CD14-positive monocyte (primary cell): ENCODE measurements around the gene TOM1L1. TPM values are rescaled to one million over a fixed set of nuclear protein-coding genes. Genes with fewer than 3 reads are reported as not detected.

Source experiments
- DNase-seq, 3 donors: peaks; one replicate each; pipeline ENCODE4 v3.0.0-alpha.2; 2011 to 2022
- H2AFZ ChIP-seq: 2 replicates; pipeline ENCODE4 v1.6.0; 2012; ENCODE audit warnings: mild to moderate bottlenecking, low read depth, low read length, inconsistent platforms; ENCODE audit not compliant: insufficient read depth, poor library complexity, severe bottlenecking
- H3K27ac ChIP-seq, 2 donors: 1 replicate in 1 of 2; 2 replicates in 1 of 2; pipeline ENCODE4 v1.5.1; 2012 to 2013; ENCODE audit warnings: low read length in 2 of 2, control low read depth in 1 of 2, inconsistent platforms in 1 of 2, low read depth in 1 of 2, mild to moderate bottlenecking in 1 of 2
- H3K27me3 ChIP-seq, 2 donors: one replicate each; pipeline versions ENCODE4 v1.6.0 to v1.6.1; 2011 to 2013; ENCODE audit warnings: low read length in 2 of 2; ENCODE audit not compliant: control insufficient read depth in 2 of 2, insufficient read depth in 2 of 2
- H3K36me3 ChIP-seq, 2 donors: replicated peaks in 1 of 2; 1 replicate in 1 of 2; 2 replicates in 1 of 2; pipeline versions ENCODE4 v1.5.1 to v1.6.1; 2012 to 2013; ENCODE audit warnings: low read length in 2 of 2, control low read depth in 1 of 2, inconsistent platforms in 1 of 2, mild to moderate bottlenecking in 1 of 2; ENCODE audit not compliant: insufficient read depth in 2 of 2, control insufficient read depth in 1 of 2
- H3K4me1 ChIP-seq, 2 donors: 1 replicate in 1 of 2; 2 replicates in 1 of 2; pipeline versions ENCODE4 v1.5.1 to v1.6.1; 2012 to 2013; ENCODE audit warnings: low read length in 2 of 2, control low read depth in 1 of 2, inconsistent platforms in 1 of 2, mild to moderate bottlenecking in 1 of 2, moderate library complexity in 1 of 2; ENCODE audit not compliant: insufficient read depth in 2 of 2, control insufficient read depth in 1 of 2
- H3K4me2 ChIP-seq: replicated peaks from 2 replicates; pipeline ENCODE3; 2012; ENCODE audit warnings: low read length, moderate library complexity, mild to moderate bottlenecking; ENCODE audit not compliant: poor library complexity, severe bottlenecking; ENCODE audit errors: extremely low read depth
- H3K4me3 ChIP-seq, 3 experiments: fragments of 200-600 bp in 1 of 3; sonication (generic) in 1 of 3; replicated peaks in 1 of 3; 1 replicate in 2 of 3; 2 replicates in 1 of 3; pipeline ENCODE4 v1.5.1; 2011 to 2013; ENCODE audit warnings: low read length in 3 of 3, mild to moderate bottlenecking in 3 of 3, control low read depth in 2 of 3, low read depth in 2 of 3, inconsistent platforms in 1 of 3, moderate library complexity in 1 of 3
- H3K79me2 ChIP-seq: 2 replicates; pipeline ENCODE4 v1.6.0; 2012; ENCODE audit warnings: mild to moderate bottlenecking, control low read depth, inconsistent platforms, low read length, moderate library complexity; ENCODE audit not compliant: insufficient read depth
- H3K9ac ChIP-seq: 2 replicates; pipeline ENCODE4 v1.6.0; 2017; ENCODE audit warnings: low read length, mild to moderate bottlenecking; ENCODE audit not compliant: insufficient read depth, poor library complexity, severe bottlenecking
- H3K9me3 ChIP-seq, 2 donors: replicated peaks in 1 of 2; 1 replicate in 1 of 2; 2 replicates in 1 of 2; pipeline versions ENCODE4 v1.5.1 to v1.6.1; 2012 to 2013; ENCODE audit warnings: low read length in 2 of 2, control low read depth in 1 of 2; ENCODE audit not compliant: control insufficient read depth in 1 of 2, insufficient read depth in 1 of 2
- H4K20me1 ChIP-seq: 2 replicates; pipeline ENCODE4 v1.6.0; 2012; ENCODE audit warnings: mild to moderate bottlenecking, low read length, control low read depth, moderate library complexity; ENCODE audit not compliant: insufficient read depth
- H3K27ac Mint-ChIP-seq, 7 donors: one replicate each; pipeline ENCODE4 v1.8.0; 2020; ENCODE audit warnings: mild to moderate bottlenecking in 7 of 7, mixed read lengths in 7 of 7, moderate library complexity in 6 of 7, inconsistent platforms in 2 of 7
- H3K27me3 Mint-ChIP-seq, 3 donors: one replicate each; pipeline ENCODE4 v1.8.0; 2021 to 2022; ENCODE audit warnings: low read depth in 3 of 3, mild to moderate bottlenecking in 3 of 3, mixed read lengths in 3 of 3, moderate library complexity in 3 of 3, inconsistent platforms in 1 of 3
- H3K36me3 Mint-ChIP-seq, 2 donors: one replicate each; pipeline ENCODE4 v1.8.0; 2020; ENCODE audit warnings: mixed read lengths in 2 of 2, inconsistent platforms in 1 of 2, mild to moderate bottlenecking in 1 of 2
- H3K4me1 Mint-ChIP-seq: one replicate; pipeline ENCODE4 v1.8.0; 2020; ENCODE audit warnings: mild to moderate bottlenecking, mixed read lengths
- H3K4me3 Mint-ChIP-seq, 2 donors: one replicate each; pipeline ENCODE4 v1.8.0; 2020; ENCODE audit warnings: mild to moderate bottlenecking in 2 of 2, mixed read lengths in 2 of 2, moderate library complexity in 1 of 2
- H3K9me3 Mint-ChIP-seq, 7 donors: one replicate each; pipeline ENCODE4 v1.8.0; 2020 to 2022; ENCODE audit warnings: mixed read lengths in 7 of 7, mild to moderate bottlenecking in 6 of 7, moderate library complexity in 6 of 7, inconsistent platforms in 2 of 7
- WGBS: methylation state at CpG from one replicate; pipeline ENCODE4 v1.1.5; 2013; ENCODE audit warnings: missing lambda C conversion rate; ENCODE audit not compliant: insufficient coverage; 5-methylcytosine and 5-hydroxymethylcytosine counted together
- intact Hi-C, 2 donors: fragments of 100-400 bp; cut with micrococcal nuclease; formaldehyde crosslinking; loops; one replicate each; pipeline versions ENCODE4 v1.15.0 to v1.15.1; 2023
- polyA plus RNA-seq, 3 donors: library from polyadenylated mRNA; depleted of rRNA in 1 of 3; unstranded in 2 of 3; stranded (reverse) in 1 of 3; fragments of 300-500 nt in 2 of 3; fragments of >200 nt in 1 of 3; fragmentation: Illumina TruSeq in 2 of 3; gene quantifications; 1 replicate in 2 of 3; 2 replicates in 1 of 3; pipeline ENCODE4 v1.2.3, GENCODE V29; 2012 to 2021
- TF ChIP-seq, protein P1 (sequence below): fragments of 200-600 bp; IDR thresholded peaks from one replicate; pipeline ENCODE4 v1.8.0; 2022; ENCODE audit warnings: antibody characterized with exemption, mild to moderate bottlenecking

Gene TOM1L1
- polyA plus RNA-seq, 3 donors: 0.32 TPM; not detected in 2

DNA sequence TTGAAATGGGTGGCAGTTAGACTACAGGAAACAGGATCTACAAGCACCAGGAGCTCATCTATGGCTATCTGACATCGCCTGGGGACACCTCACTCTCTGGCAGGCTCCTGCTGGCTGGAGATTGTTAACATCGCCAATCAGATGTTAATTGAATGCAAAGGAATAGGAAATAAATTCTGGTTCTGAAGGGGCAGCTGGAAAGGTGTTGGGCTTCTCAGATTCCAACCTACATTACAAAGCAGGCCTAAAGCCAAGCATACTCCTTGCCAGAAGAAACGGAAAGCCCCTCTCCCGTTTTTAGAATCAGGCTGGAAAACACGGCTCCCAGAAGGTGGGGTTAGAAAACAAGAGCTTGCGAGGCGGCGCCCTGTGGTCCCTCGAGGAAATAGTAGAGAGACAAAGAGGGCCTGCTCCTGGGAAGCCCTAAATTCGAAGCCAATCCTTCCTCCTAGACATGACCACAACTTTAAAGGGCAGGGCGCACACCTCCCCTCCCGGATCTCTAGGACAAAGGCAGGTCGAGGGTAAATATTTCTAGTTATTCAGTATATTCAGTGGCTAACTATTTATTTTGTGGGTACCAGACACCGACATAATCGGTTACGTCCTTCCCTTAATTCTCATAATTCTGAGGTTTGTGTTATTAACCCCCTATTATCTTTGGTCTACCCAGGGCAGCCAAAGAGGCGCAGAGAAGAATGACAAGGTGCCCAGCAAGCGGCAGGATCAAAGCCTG, 763 bp upstream of the TOM1L1 start:
- H3K36me3 Mint-ChIP-seq: no peaks in the 10 kb centered on the region
- H3K27ac ChIP-seq: no peak overlapping the region
- H3K27ac Mint-ChIP-seq: no peak overlapping the region
- peaks cover 0 to 4% of the 10 kb centered on the region in 2 donors for H3K9me3 ChIP-seq
- H2AFZ ChIP-seq: peak overlapping the region; percentile 61
- no peak for DNase-seq
- peak overlapping the region in 1 of 3 experiments; percentile 60 for H3K4me3 ChIP-seq
- peaks cover 34 to 37% (median 35%) of the 10 kb centered on the region in 3 donors for H3K27me3 Mint-ChIP-seq
- H3K9ac ChIP-seq: peak overlapping the region; percentile 21
- H4K20me1 ChIP-seq: no peaks in the 10 kb centered on the region
- peak overlapping the region in 1 of 2 donors; percentile 66 for H3K4me3 Mint-ChIP-seq
- peaks cover 9% of the 10 kb centered on the region for H3K4me1 Mint-ChIP-seq
- TF ChIP-seq, protein P1, sequence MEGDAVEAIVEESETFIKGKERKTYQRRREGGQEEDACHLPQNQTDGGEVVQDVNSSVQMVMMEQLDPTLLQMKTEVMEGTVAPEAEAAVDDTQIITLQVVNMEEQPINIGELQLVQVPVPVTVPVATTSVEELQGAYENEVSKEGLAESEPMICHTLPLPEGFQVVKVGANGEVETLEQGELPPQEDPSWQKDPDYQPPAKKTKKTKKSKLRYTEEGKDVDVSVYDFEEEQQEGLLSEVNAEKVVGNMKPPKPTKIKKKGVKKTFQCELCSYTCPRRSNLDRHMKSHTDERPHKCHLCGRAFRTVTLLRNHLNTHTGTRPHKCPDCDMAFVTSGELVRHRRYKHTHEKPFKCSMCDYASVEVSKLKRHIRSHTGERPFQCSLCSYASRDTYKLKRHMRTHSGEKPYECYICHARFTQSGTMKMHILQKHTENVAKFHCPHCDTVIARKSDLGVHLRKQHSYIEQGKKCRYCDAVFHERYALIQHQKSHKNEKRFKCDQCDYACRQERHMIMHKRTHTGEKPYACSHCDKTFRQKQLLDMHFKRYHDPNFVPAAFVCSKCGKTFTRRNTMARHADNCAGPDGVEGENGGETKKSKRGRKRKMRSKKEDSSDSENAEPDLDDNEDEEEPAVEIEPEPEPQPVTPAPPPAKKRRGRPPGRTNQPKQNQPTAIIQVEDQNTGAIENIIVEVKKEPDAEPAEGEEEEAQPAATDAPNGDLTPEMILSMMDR: no peak
- H3K4me1 ChIP-seq: peaks cover 0 to 12% of the 10 kb centered on the region in 2 donors
- WGBS: 7% methylated on average over 6 of the region's 18 CpGs
- peak overlapping the region; percentile 48 for H3K4me2 ChIP-seq
- no peaks in the 10 kb centered on the region for H3K79me2 ChIP-seq
- intact Hi-C loops: no loop called here
- H3K9me3 Mint-ChIP-seq: peaks cover 0 to 5% (median 1%) of the 10 kb centered on the region in 7 donors
- H3K36me3 ChIP-seq: no peaks in the 10 kb centered on the region
- peaks cover 24 to 32% of the 10 kb centered on the region in 2 donors for H3K27me3 ChIP-seq

DNA sequence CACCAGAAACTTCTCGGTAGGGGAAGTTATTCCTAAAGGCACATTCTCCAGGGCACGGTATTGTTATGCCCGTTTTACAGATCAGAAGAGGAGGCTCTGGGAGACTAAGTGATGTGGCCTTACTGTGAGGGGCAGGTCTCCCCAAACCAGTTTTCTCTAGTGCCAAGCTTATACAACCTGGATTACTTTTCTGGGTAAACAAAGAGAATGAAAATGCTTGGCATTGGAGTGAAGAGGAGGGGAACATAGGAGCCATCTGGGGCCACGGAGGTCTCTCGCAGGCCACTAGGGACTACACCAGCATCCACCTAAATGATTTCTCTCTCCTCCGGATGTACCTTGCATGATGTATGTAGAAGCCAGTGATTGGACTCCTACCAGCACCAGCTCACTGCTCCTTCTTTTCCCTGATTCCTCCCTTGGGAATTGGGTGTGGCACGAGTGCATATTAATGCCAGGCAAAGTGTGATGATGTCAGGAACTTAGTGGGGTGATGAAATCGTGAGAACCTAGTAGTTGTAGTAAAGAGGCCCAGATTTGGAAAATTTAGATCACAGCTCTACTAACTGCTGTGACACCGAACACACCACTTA, 674 bp downstream of the TOM1L1 start:
- TF ChIP-seq, protein P1: no peak
- peak overlapping the region in 1 of 3 experiments; percentile 60 for H3K4me3 ChIP-seq
- DNase-seq: no peak
- Mint-ChIP-seq H3K9me3 (peaks cover 0 to 7% (median 1%) of the 10 kb centered on the region in 7 donors), H3K27me3 (peaks cover 32 to 34% (median 33%) of the 10 kb centered on the region in 3 donors), H3K4me1 (peaks cover 9% of the 10 kb centered on the region), H3K27ac (no peak overlapping the region), H3K36me3 (no peaks in the 10 kb centered on the region), H3K4me3 (peak overlapping the region; percentile 28 to 86)
- no peaks in the 10 kb centered on the region for H4K20me1 ChIP-seq
- H3K4me2 ChIP-seq: peak overlapping the region; percentile 48
- H3K27me3 ChIP-seq: peaks cover 24 to 32% of the 10 kb centered on the region in 2 donors
- H3K4me1 ChIP-seq: peaks cover 0 to 12% of the 10 kb centered on the region in 2 donors
- no CpG with 5 or more reads among the region's 9 CpGs for WGBS
- no peak overlapping the region for H3K9ac ChIP-seq
- intact Hi-C loops: no loop called here
- H3K9me3 ChIP-seq: peaks cover 0 to 4% of the 10 kb centered on the region in 2 donors
- no peaks in the 10 kb centered on the region for H3K36me3 ChIP-seq
- peak overlapping the region; percentile 61 for H2AFZ ChIP-seq
- H3K79me2 ChIP-seq: no peaks in the 10 kb centered on the region
- H3K27ac ChIP-seq: no peak overlapping the region
